Type B pancreatic cell (in vitro differentiated cells): ENCODE measurements around the gene GPR162. TPM values are rescaled to one million over a fixed set of nuclear protein-coding genes. Genes with fewer than 3 reads are reported as not detected.

Source experiments
- DNase-seq: peaks from one replicate; pipeline ENCODE4 v3.0.0; 2021; ENCODE audit warnings: mixed read lengths; ENCODE audit not compliant: unreplicated experiment; ENCODE audit errors: extremely low spot score
- H3K27ac Mint-ChIP-seq: 2 replicates; pipeline ENCODE4 v1.8.0; 2021; ENCODE audit warnings: mild to moderate bottlenecking, mixed read lengths
- H3K27me3 Mint-ChIP-seq: 2 replicates; pipeline ENCODE4 v1.8.0; 2021; ENCODE audit warnings: mixed read lengths
- H3K36me3 Mint-ChIP-seq: 2 replicates; pipeline ENCODE4 v1.8.0; 2021; ENCODE audit warnings: mixed read lengths
- H3K4me1 Mint-ChIP-seq: one replicate; pipeline ENCODE4 v1.8.0; 2021; ENCODE audit warnings: mixed read lengths; ENCODE audit not compliant: unreplicated experiment
- H3K4me3 Mint-ChIP-seq: 2 replicates; pipeline ENCODE4 v1.8.0; 2021; ENCODE audit warnings: mild to moderate bottlenecking, mixed read lengths
- H3K9me3 Mint-ChIP-seq: 2 replicates; pipeline ENCODE4 v1.8.0; 2021; ENCODE audit warnings: mixed read lengths
- CTCF ChIP-seq: fragments of 200-600 bp; sonication (generic); conservative IDR thresholded peaks from 2 replicates; pipeline ENCODE4 v1.5.0; 2021; ENCODE audit warnings: antibody characterized with exemption, mild to moderate bottlenecking
- total RNA-seq: library from RNA; stranded (reverse); gene quantifications from 2 replicates; pipeline ENCODE4 v1.2.1, GENCODE V29; 2021; ENCODE audit warnings: low replicate concordance

Gene GPR162
- total RNA-seq, 1 donor from 2014 or later = 17.8 TPM

GRCh38 chr12:6817098-6817497 is 4.5 kb upstream of the GPR162 start:
- Mint-ChIP-seq H3K9me3 (no peaks in the 10 kb centered on the region), H3K27me3 (peaks cover 48% of the 10 kb centered on the region), H3K4me1 (peaks cover 39% of the 10 kb centered on the region), H3K27ac (no peak overlapping the region), H3K4me3 (no peak overlapping the region), H3K36me3 (no peaks in the 10 kb centered on the region)
- DNase-seq = no peak
- TF ChIP-seq CTCF = no peak

GRCh38 chr12:6817662-6818157 is 3.9 kb upstream of the GPR162 start:
- Mint-ChIP-seq H3K4me1 (peaks cover 40% of the 10 kb centered on the region), H3K27me3 (peaks cover 51% of the 10 kb centered on the region)

GRCh38 chr12:6818222-6818621 is 3.4 kb upstream of the GPR162 start:
- no peak for DNase-seq
- Mint-ChIP-seq H3K9me3 (no peaks in the 10 kb centered on the region), H3K4me3 (peak overlapping the region; percentile 61), H3K27ac (no peak overlapping the region), H3K27me3 (peaks cover 56% of the 10 kb centered on the region), H3K4me1 (peaks cover 45% of the 10 kb centered on the region), H3K36me3 (no peaks in the 10 kb centered on the region)
- TF ChIP-seq CTCF = no peak

More at GRCh38 chr12:6817662-6818157, 3.9 kb upstream of the GPR162 start:
- Mint-ChIP-seq H3K36me3 (no peaks in the 10 kb centered on the region), H3K9me3 (no peaks in the 10 kb centered on the region), H3K27ac (no peak overlapping the region), H3K4me3 (peak overlapping the region; percentile 0)
- TF ChIP-seq CTCF = no peak
- DNase-seq = no peak

GRCh38 chr12:6818645-6819044 is 3.0 kb upstream of the GPR162 start:
- no peak for TF ChIP-seq CTCF
- no peaks in the 10 kb centered on the region for H3K9me3 Mint-ChIP-seq
- peak overlapping the region; percentile 61 for H3K4me3 Mint-ChIP-seq
- peaks cover 53% of the 10 kb centered on the region for H3K27me3 Mint-ChIP-seq
- peaks cover 47% of the 10 kb centered on the region for H3K4me1 Mint-ChIP-seq
- no peak overlapping the region for H3K27ac Mint-ChIP-seq
- DNase-seq = no peak
- no peaks in the 10 kb centered on the region for H3K36me3 Mint-ChIP-seq

GRCh38 chr12:6819106-6820030 is 2.3 kb upstream of the GPR162 start:
- H3K36me3 Mint-ChIP-seq = no peaks in the 10 kb centered on the region
- peaks cover 49% of the 10 kb centered on the region for H3K27me3 Mint-ChIP-seq
- H3K4me1 Mint-ChIP-seq = peaks cover 47% of the 10 kb centered on the region
- no peaks in the 10 kb centered on the region for H3K9me3 Mint-ChIP-seq
- H3K27ac Mint-ChIP-seq = no peak overlapping the region
- no peak for TF ChIP-seq CTCF
- peak overlapping the region; percentile 52 for H3K4me3 Mint-ChIP-seq
- DNase-seq = no peak
